Right cardiac atrium (tissue), 5 donors: Measurements from ENCODE around the gene DSG1. TPM values are rescaled to one million over a fixed set of nuclear protein-coding genes. Genes with fewer than 3 reads are reported as not detected.
A peak's percentile ranks its signal among the peaks of the same experiment; 100 is the strongest.

Source experiments
- ATAC-seq, 2 donors: fragments of 200-7000 bp; cut with Tn5 transposase; one replicate each; pipeline versions ENCODE4 v1.8.0 to v1.9.1; 2020; ENCODE audit warnings: moderate library complexity in 2 of 2, mild to moderate bottlenecking in 1 of 2
- DNase-seq, 3 donors: peaks; one replicate each; pipeline ENCODE4 v3.0.0-alpha.2; 2020
- H3K27ac ChIP-seq: one replicate; pipeline ENCODE4 v1.5.1; 2013; ENCODE audit warnings: mild to moderate bottlenecking, low read length, control low read depth, moderate library complexity
- H3K27me3 ChIP-seq: one replicate; pipeline ENCODE4 v1.6.1; 2013; ENCODE audit not compliant: control insufficient read depth, insufficient read depth
- H3K4me1 ChIP-seq: one replicate; pipeline ENCODE4 v1.6.1; 2013; ENCODE audit warnings: low read length; ENCODE audit not compliant: control insufficient read depth, insufficient read depth
- H3K4me3 ChIP-seq: one replicate; pipeline ENCODE4 v1.5.1; 2013; ENCODE audit warnings: low read length, control low read depth
- H3K9me3 ChIP-seq: one replicate; pipeline ENCODE4 v1.6.1; 2013; ENCODE audit warnings: low read length; ENCODE audit not compliant: control insufficient read depth
- WGBS: extraction: QIAGEN DNeasy Blood & Tissue Kit; methylation state at CpG from one replicate; pipeline ENCODE4 v1.1.7; 2013; 5-methylcytosine and 5-hydroxymethylcytosine counted together
- intact Hi-C, 4 donors: fragments of 100-400 bp; cut with DNase I; formaldehyde crosslinking; loops; one replicate each; pipeline versions ENCODE4 v1.11.0 to v1.14.0; 2022 to 2023
- polyA plus RNA-seq: library from polyadenylated mRNA; stranded (reverse); fragments of 200-250 nt; gene quantifications from one replicate; pipeline ENCODE4 v1.2.3, GENCODE V29; 2013
- total RNA-seq, 4 donors: library from RNA; stranded (reverse); fragmentation: NEBNext Ultra II Directional; extraction: Animal tissue kit (Norgen Biotek cat#: 25700); gene quantifications; one replicate each; pipeline ENCODE4 v1.2.1, GENCODE V29; 2021
- donor health status: healthy with polysubstance abuse.
- donor health status: DM: no; HTN: yes; CAD: no.
- donor health status: DM: no; HTN: no; CAD: no.
- donor health status: DM: no; HTN: yes; CAD: no; lungs with severe emphysema.
- donor health status: DM: yes; HTN: yes; CAD: no.

The DSG1 gene
- total and polyA plus RNA-seq, 5 donors: 0.34 to 4.3 (median 1.4) TPM

GRCh38 chr18:31396796-31397612 lies 79.0 kb downstream of the DSG1 start:
- ATAC-seq: peak; percentile 36 to 72
- DNase-seq: no peak
- peak overlapping the region; percentile 74 for H3K27ac ChIP-seq

GRCh38 chr18:31398191-31398590 lies 80.2 kb downstream of the DSG1 start:
- H3K4me3 ChIP-seq: no peak overlapping the region
- peaks cover 3% of the 10 kb centered on the region for H3K4me1 ChIP-seq
- intact Hi-C loops: no loop called here
- H3K27ac ChIP-seq: no peak overlapping the region
- H3K9me3 ChIP-seq: no peaks in the 10 kb centered on the region
- H3K27me3 ChIP-seq: no peaks in the 10 kb centered on the region
- ATAC-seq: no peak
- WGBS: 70% methylated on average over 2 of the region's 2 CpGs
- DNase-seq: no peak

More at GRCh38 chr18:31396796-31397612, 79.0 kb downstream of the DSG1 start:
- Histone ChIP-seq H3K9me3 (no peaks in the 10 kb centered on the region), H3K27me3 (no peaks in the 10 kb centered on the region), H3K4me1 (peaks cover 3% of the 10 kb centered on the region), H3K4me3 (no peak overlapping the region)
- WGBS: 55% methylated on average over 6 of the region's 6 CpGs
- intact Hi-C loops: no loop called here

GRCh38 chr18:31399306-31400032 lies 81.5 kb downstream of the DSG1 start:
- intact Hi-C loops: no loop called here
- no peak for ATAC-seq
- Histone ChIP-seq H3K27me3 (no peaks in the 10 kb centered on the region), H3K9me3 (no peaks in the 10 kb centered on the region), H3K4me3 (no peak overlapping the region), H3K4me1 (peaks cover 3% of the 10 kb centered on the region), H3K27ac (no peak overlapping the region)
- DNase-seq: no peak
- 67% methylated on average over 6 of the region's 6 CpGs for WGBS

- Histone ChIP-seq H3K4me1 (peaks cover 3% of the 10 kb centered on the region), H3K9me3 (no peaks in the 10 kb centered on the region), H3K27me3 (no peaks in the 10 kb centered on the region), H3K4me3 (no peak overlapping the region), H3K27ac (no peak overlapping the region)
- WGBS: 59% methylated on average over 6 of the region's 6 CpGs
- DNase-seq: no peak
- intact Hi-C loops: no loop called here
- ATAC-seq: no peak
Measured at GRCh38 chr18:31401156-31402025, 83.4 kb downstream of the DSG1 start.

- ATAC-seq: no peak
- H3K27me3 ChIP-seq: no peaks in the 10 kb centered on the region
Measured at GRCh38 chr18:31402026-31402373, 84.0 kb downstream of the DSG1 start.

GRCh38 chr18:31403409-31403808 lies 85.4 kb downstream of the DSG1 start:
- WGBS: 48% methylated on average over 2 of the region's 2 CpGs
- DNase-seq (no peak), ATAC-seq (no peak)
- H3K27ac ChIP-seq: no peak overlapping the region
- no peak overlapping the region for H3K4me3 ChIP-seq
- H3K9me3 ChIP-seq: no peaks in the 10 kb centered on the region
- intact Hi-C loops: no loop called here
- H3K4me1 ChIP-seq: no peaks in the 10 kb centered on the region
- H3K27me3 ChIP-seq: no peaks in the 10 kb centered on the region

More at GRCh38 chr18:31402026-31402373, 84.0 kb downstream of the DSG1 start:
- no peak for DNase-seq
- Histone ChIP-seq H3K4me1 (no peaks in the 10 kb centered on the region), H3K27ac (no peak overlapping the region), H3K4me3 (no peak overlapping the region), H3K9me3 (no peaks in the 10 kb centered on the region)
- intact Hi-C loops: no loop called here

Other genes starting within 250 kb of the DSG1 start
- gene DSC2, start 215.7 kb upstream of the DSG1 start, total RNA-seq: 10 to 100 TPM; 20.1 to 24.5 (median 21.0) TPM
- 6.6 TPM for gene DSC2, start 215.7 kb upstream of the DSG1 start, polyA plus RNA-seq
- 10 to 100 TPM; 31.9 to 87.5 (median 53.6) TPM for gene DSC1, start 155.3 kb upstream of the DSG1 start, total RNA-seq
- 8.9 TPM for gene DSC1, start 155.3 kb upstream of the DSG1 start, polyA plus RNA-seq
- gene DSG4, start 58.6 kb downstream of the DSG1 start, total RNA-seq: not detected
- not detected for gene DSG4, start 58.6 kb downstream of the DSG1 start, polyA plus RNA-seq
- not detected for gene DSG3, start 129.6 kb downstream of the DSG1 start, total RNA-seq
- not detected for gene DSG3, start 129.6 kb downstream of the DSG1 start, polyA plus RNA-seq
- gene DSG2, start 180.0 kb downstream of the DSG1 start, total RNA-seq: 10 to 100 TPM; 73.7 to 77.6 (median 75.2) TPM
- 24.8 TPM for gene DSG2, start 180.0 kb downstream of the DSG1 start, polyA plus RNA-seq